SK-N-SH (cell line): ENCODE results near the gene PPP1R3G. TPM values are rescaled to one million over a fixed set of nuclear protein-coding genes. Genes with fewer than 3 reads are reported as not detected.

Experiments
- CTCF ChIA-PET: fragments of 300-600, 350-600 bp; formaldehyde crosslinking; extraction: SDS; loops from one replicate; lab custom pipeline; 2021; lab: Yijun Ruan, JAX
- POLR2A ChIA-PET: fragments of 350-600 bp; sonication (Branson Sonifier 250); formaldehyde crosslinking; extraction: SDS; loops from one replicate; lab custom pipeline; 2020; ENCODE audit warnings: antibody characterized with exemption, inconsistent platforms; lab: Yijun Ruan, JAX
- DNase-seq: peaks from one replicate; pipeline ENCODE4 v3.0.0; 2012
- H2AFZ ChIP-seq: fragments of 200-600 bp; sonication (generic); 2 replicates; pipeline ENCODE4 v1.8.1; 2016; ENCODE audit warnings: antibody characterized with exemption, mild to moderate bottlenecking, low read depth
- H3F3A ChIP-seq: fragments of 200-600 bp; sonication (generic); replicated peaks from 2 replicates; pipeline ENCODE3; 2016; ENCODE audit warnings: antibody characterized with exemption, mild to moderate bottlenecking; ENCODE audit not compliant: insufficient read depth
- H3K27ac ChIP-seq, 2 experiments: fragments of 200-500 bp in 1 of 2; fragments of 200-600 bp in 1 of 2; sonication (Bioruptor generic) in 1 of 2; sonication (generic), shearing (Covaris generic) in 1 of 2; 2 replicates each; pipeline versions ENCODE4 v1.5.1 to v1.6.1; 2014 to 2016; ENCODE audit warnings: low read depth in 2 of 2, inconsistent platforms in 1 of 2, low read length in 1 of 2, mild to moderate bottlenecking in 1 of 2, mixed read lengths in 1 of 2
- H3K27me3 ChIP-seq: fragments of 200-600 bp; sonication (generic), shearing (Covaris generic); 2 replicates; pipeline ENCODE4 v1.6.1; 2016; ENCODE audit warnings: mixed run types; ENCODE audit not compliant: insufficient read depth
- H3K36me3 ChIP-seq, 2 experiments: fragments of 200-500 bp in 1 of 2; fragments of 200-600 bp in 1 of 2; sonication (Bioruptor generic) in 1 of 2; sonication (generic) in 1 of 2; replicated peaks in 1 of 2; 2 replicates each; pipeline versions ENCODE3 to v1.5.1; 2014 to 2016; ENCODE audit warnings: low read length in 1 of 2, mild to moderate bottlenecking in 1 of 2; ENCODE audit not compliant: insufficient read depth in 2 of 2, control insufficient read depth in 1 of 2
- H3K4me1 ChIP-seq, 2 experiments: fragments of 200-500 bp in 1 of 2; fragments of 200-600 bp in 1 of 2; sonication (Bioruptor generic) in 1 of 2; sonication (generic), shearing (Covaris generic) in 1 of 2; 2 replicates each; pipeline versions ENCODE4 v1.5.1 to v1.6.1; 2014 to 2016; ENCODE audit warnings: low read depth in 1 of 2, low read length in 1 of 2, mixed run types in 1 of 2; ENCODE audit not compliant: insufficient read depth in 2 of 2, control insufficient read depth in 1 of 2
- H3K4me2 ChIP-seq: fragments of 200-600 bp; sonication (generic), shearing (Covaris generic); 2 replicates; pipeline ENCODE4 v1.6.1; 2017; ENCODE audit warnings: mixed run types
- H3K4me3 ChIP-seq, 2 experiments: fragments of 200-500 bp in 1 of 2; fragments of 200-600 bp in 1 of 2; sonication (Bioruptor generic) in 1 of 2; sonication (generic), shearing (Covaris generic) in 1 of 2; 2 replicates each; pipeline versions ENCODE4 v1.5.1 to v1.8.1; 2014 to 2016; ENCODE audit warnings: low read depth in 2 of 2, inconsistent platforms in 1 of 2, low read length in 1 of 2, mild to moderate bottlenecking in 1 of 2, mixed read lengths in 1 of 2, moderate library complexity in 1 of 2
- H3K79me2 ChIP-seq: fragments of 200-600 bp; sonication (generic); 2 replicates; pipeline ENCODE4 v1.8.1; 2017; ENCODE audit warnings: mild to moderate bottlenecking; ENCODE audit not compliant: insufficient read depth
- H3K9ac ChIP-seq: fragments of 200-600 bp; sonication (generic); 2 replicates; pipeline ENCODE4 v1.6.1; 2017; ENCODE audit warnings: mixed run types
- H3K9me2 ChIP-seq: fragments of 200-600 bp; sonication (generic); 2 replicates; pipeline ENCODE4 v1.6.1; 2017; ENCODE audit warnings: mixed run types
- H3K9me3 ChIP-seq: fragments of 200-600 bp; sonication (generic); 2 replicates; pipeline ENCODE4 v1.6.1; 2017; ENCODE audit warnings: mixed run types, mild to moderate bottlenecking, moderate library complexity
- H4K20me1 ChIP-seq: fragments of 200-600 bp; sonication (generic); 2 replicates; pipeline ENCODE4 v1.6.1; 2017; ENCODE audit warnings: mild to moderate bottlenecking, mixed run types; ENCODE audit not compliant: insufficient read depth
- CTCF ChIP-seq: fragments of 200-600 bp; sonication (generic); IDR thresholded peaks from 2 replicates; pipeline ENCODE4 v1.6.1; 2017; ENCODE audit warnings: antibody characterized with exemption, mild to moderate bottlenecking, moderate library complexity
- EZH2phosphoT487 ChIP-seq: fragments of 200-600 bp; sonication (generic); IDR thresholded peaks from 2 replicates; pipeline ENCODE4 v1.6.1; 2017; ENCODE audit warnings: low read depth, mixed run types, mild to moderate bottlenecking, antibody characterized with exemption, moderate library complexity, borderline replicate concordance
- FOSL2 ChIP-seq: IDR thresholded peaks from 2 replicates; pipeline ENCODE4 v1.4.0; 2012; ENCODE audit warnings: low read depth, mild to moderate bottlenecking, moderate library complexity, borderline replicate concordance
- FOXJ3 ChIP-seq: sonication (generic); formaldehyde crosslinking; IDR thresholded peaks from 2 replicates; pipeline ENCODE4 v1.5.1; 2020; ENCODE audit warnings: mild to moderate bottlenecking, missing genetic modification reagents
- FOXM1 ChIP-seq: IDR thresholded peaks from 2 replicates; pipeline ENCODE4 v1.4.0; 2012; ENCODE audit warnings: low read depth, mild to moderate bottlenecking
- GABPA ChIP-seq: IDR thresholded peaks from 2 replicates; pipeline ENCODE4 v1.4.0; 2012; ENCODE audit warnings: low read depth, mild to moderate bottlenecking
- GATA2 ChIP-seq: sonication (generic); formaldehyde crosslinking; IDR thresholded peaks from 2 replicates; pipeline ENCODE4 v1.5.0; 2020; ENCODE audit warnings: mild to moderate bottlenecking, missing genetic modification reagents
- IRF3 ChIP-seq: fragments of 150-350 bp; IDR thresholded peaks from 2 replicates; pipeline ENCODE4 v1.6.1; 2016; ENCODE audit warnings: mild to moderate bottlenecking, low read depth, low read length
- NFIC ChIP-seq: IDR thresholded peaks from 2 replicates; pipeline ENCODE4 v1.4.0; 2012; ENCODE audit warnings: borderline replicate concordance
- PBX3 ChIP-seq: IDR thresholded peaks from 2 replicates; pipeline ENCODE4; 2012
- RAD21 ChIP-seq: IDR thresholded peaks from 2 replicates; pipeline ENCODE4 v1.6.1; 2012; ENCODE audit warnings: mild to moderate bottlenecking, low read length
- REST ChIP-seq: IDR thresholded peaks from 2 replicates; pipeline ENCODE4 v1.6.1; 2012; ENCODE audit warnings: mild to moderate bottlenecking, low read depth, low read length, moderate library complexity
- SMC3 ChIP-seq: IDR thresholded peaks from 2 replicates; pipeline ENCODE4 v1.6.1; 2012; ENCODE audit warnings: low read depth, low read length, improper control_type of control experiment
- TCF12 ChIP-seq: IDR thresholded peaks from 2 replicates; pipeline ENCODE4 v1.4.0; 2012
- YY1 ChIP-seq: IDR thresholded peaks from 2 replicates; pipeline ENCODE4 v1.4.0; 2012; ENCODE audit warnings: low read depth, mild to moderate bottlenecking
- ZBTB33 ChIP-seq: IDR thresholded peaks from 2 replicates; pipeline ENCODE4 v1.4.0; 2012; ENCODE audit warnings: low read depth, borderline replicate concordance
- WGBS: methylation state at CpG from one replicate; pipeline ENCODE4 v1.1.6; 2017; ENCODE audit warnings: low lambda C conversion rate; 5-methylcytosine and 5-hydroxymethylcytosine counted together
- polyA plus RNA-seq, 3 experiments: library from polyadenylated mRNA; depleted of rRNA; stranded (reverse); fragments of >200 nt; gene quantifications; 2 replicates each; pipeline ENCODE4 v1.2.3, GENCODE V29; 2012

PPP1R3G gene
- polyA plus RNA-seq, 1 of the 3 experiments (the other 2 are of a cell fraction) = 0.10 TPM

- Histone ChIP-seq H3K4me3 (no peak overlapping the region), H3K27me3 (no peaks in the 10 kb centered on the region), H3K9me2 (no peaks in the 10 kb centered on the region), H3K36me3 (no peaks in the 10 kb centered on the region), H3K4me2 (no peak overlapping the region), H3K9ac (no peak overlapping the region), H3K9me3 (no peaks in the 10 kb centered on the region; the same call in 1 of the 2 replicates), H3K4me1 (no peaks in the 10 kb centered on the region), H3K79me2 (no peaks in the 10 kb centered on the region), H3K27ac (no peak overlapping the region), H2AFZ (no peak overlapping the region), H3F3A (no peaks in the 10 kb centered on the region), H4K20me1 (no peaks in the 10 kb centered on the region)
- 38% methylated on average over 3 of the region's 3 CpGs for WGBS
- no peak for DNase-seq
- ChIA-PET CTCF (interaction anchor here (0.9 kb wide), 1 partner anchor 30 kb away, joined by 3 read pairs; no protein-coding TSS in a partner anchor), POLR2A (no interaction called here)
- TF ChIP-seq IRF3 (no peak), REST (no peak), FOXM1 (no peak), FOSL2 (no peak), NFIC (no peak), FOXJ3 (CRISPR knock-in tag) (no peak), GATA2 (CRISPR knock-in tag) (no peak), GABPA (no peak), EZH2phosphoT487 (no peak)
Measured at GRCh38 chr6:5061152-5061551, 24.0 kb upstream of the PPP1R3G start.

- no peak for TF ChIP-seq ZBTB33
- no peak for TF ChIP-seq YY1
- no peak for TF ChIP-seq PBX3
- no peak for TF ChIP-seq SMC3
- no peak for TF ChIP-seq CTCF
- TF ChIP-seq NFIC = no peak
- TF ChIP-seq TCF12 = no peak
- TF ChIP-seq RAD21 = no peak
- Histone ChIP-seq H3K36me3 (no peaks in the 10 kb centered on the region), H3K4me2 (no peak overlapping the region), H3F3A (no peaks in the 10 kb centered on the region), H3K9me3 (no peaks in the 10 kb centered on the region; the same call in 1 of the 2 replicates), H3K27me3 (no peaks in the 10 kb centered on the region), H3K9me2 (no peaks in the 10 kb centered on the region), H3K4me3 (no peak overlapping the region), H3K9ac (no peak overlapping the region), H4K20me1 (no peaks in the 10 kb centered on the region), H3K4me1 (no peaks in the 10 kb centered on the region), H3K27ac (no peak overlapping the region), H3K79me2 (no peaks in the 10 kb centered on the region), H2AFZ (no peak overlapping the region)
- POLR2A ChIA-PET = no interaction called here
- WGBS = 56% methylated on average over 3 of the region's 8 CpGs
- CTCF ChIA-PET = no interaction called here
- DNase-seq = no peak
Measured at GRCh38 chr6:5063617-5064016, 21.5 kb upstream of the PPP1R3G start.
